ENCODE measurements around the gene JAK3. TPM values are rescaled to one million over a fixed set of nuclear protein-coding genes. Genes with fewer than 3 reads are reported as not detected.

Gene JAK3
- total RNA-seq, 4 donors from 2014 or later = 2.3 to 22.1 (median 8.5) TPM

- intact Hi-C loops (cut with DNase I; ENCODE audit: low total_unique reads) = no loop called here
Measured at GRCh38 chr19:17865364-17866311, 17.9 kb upstream of the JAK3 start.

GRCh38 chr19:17863520-17864182 is 15.9 kb upstream of the JAK3 start:
- Histone ChIP-seq H3K27ac (peak overlapping the region; percentile 57 to 74 (median 60)), H3K4me1 (peaks cover 9 to 58% (median 32%) of the 10 kb centered on the region in 4 donors), H3K36me3 (peaks cover 0 to 23% (median 10%) of the 10 kb centered on the region in 4 donors), H3K27me3 (no peaks in the 10 kb centered on the region), H3K4me3 (no peak overlapping the region), H3K9me3 (no peaks in the 10 kb centered on the region)
- 73% methylated on average over 8 of the region's 8 CpGs; no CpG with 5 or more reads in 1 of the 2 donors for WGBS, 2 donors (ENCODE audit: low coverage in 1 of 2)
- DNase-seq = no peak
- in situ Hi-C loops (cut with MboI; ENCODE audit: low pct_ligation_motif_present in 1 of 4, low pct_unique_long_range_greater_than_20kb in 1 of 4, low sequenced_read_pairs in 3 of 4) = loop anchor here in 2 of 4 donors (10.0 to 25.0 kb wide), 3 partner anchors 124 to 151 kb away; partner anchors contain the start of gene MAP1S (in 1 of the 2)
- TF ChIP-seq POLR2AphosphoS5 (IDR thresholded peaks at IDR 0.05) (no peak), CTCF (IDR thresholded peaks at IDR 0.05) (no peak), EP300 (IDR thresholded peaks at IDR 0.05; ENCODE audit: low read depth) (no peak), POLR2A (IDR thresholded peaks at IDR 0.05) (no peak)
- intact Hi-C loops (cut with DNase I; ENCODE audit: low total_unique reads) = no loop called here

More at GRCh38 chr19:17865364-17866311, 17.9 kb upstream of the JAK3 start:
- Histone ChIP-seq H3K27me3 (peaks cover 13% of the 10 kb centered on the region), H3K36me3 (peaks cover 0 to 23% (median 10%) of the 10 kb centered on the region in 4 donors), H3K4me1 (peaks cover 8 to 52% (median 28%) of the 10 kb centered on the region in 4 donors), H3K9me3 (no peaks in the 10 kb centered on the region), H3K4me3 (no peak overlapping the region), H3K27ac (peak overlapping the region; percentile 59 to 74 (median 67))
- TF ChIP-seq POLR2A (IDR thresholded peaks at IDR 0.05) (peak; percentile 40), CTCF (IDR thresholded peaks at IDR 0.05) (no peak), POLR2AphosphoS5 (IDR thresholded peaks at IDR 0.05) (peak; percentile 31 to 76 (median 49))
- WGBS, 2 donors (ENCODE audit: low coverage in 1 of 2) = 35 to 51% methylated on average over 4 to 13 of the region's 13 CpGs
- peak; percentile 81 for DNase-seq
- in situ Hi-C loops (cut with MboI; ENCODE audit: low pct_ligation_motif_present in 1 of 4, low pct_unique_long_range_greater_than_20kb in 1 of 4, low sequenced_read_pairs in 3 of 4) = loop anchor here in 3 of 4 donors (5.0 to 25.0 kb wide), 4 partner anchors 72 to 153 kb away; partner anchors contain the start of gene MAP1S (in 1 of the 3)

- 64 to 79% methylated on average over 7 to 19 of the region's 31 CpGs for WGBS, 2 donors (ENCODE audit: low coverage in 1 of 2)
Measured at GRCh38 chr19:17862711-17863519, 15.1 kb upstream of the JAK3 start.

More at GRCh38 chr19:17862711-17863519, 15.1 kb upstream of the JAK3 start:
- Histone ChIP-seq H3K9me3 (no peaks in the 10 kb centered on the region), H3K27me3 (no peaks in the 10 kb centered on the region), H3K36me3 (peaks cover 0 to 23% (median 10%) of the 10 kb centered on the region in 4 donors), H3K4me3 (no peak overlapping the region), H3K27ac (peak overlapping the region in 3 of 4 donors; percentile 57 to 74 (median 60)), H3K4me1 (peaks cover 9 to 58% (median 32%) of the 10 kb centered on the region in 4 donors)
- TF ChIP-seq POLR2A (IDR thresholded peaks at IDR 0.05) (no peak), POLR2AphosphoS5 (IDR thresholded peaks at IDR 0.05) (no peak), EP300 (IDR thresholded peaks at IDR 0.05; ENCODE audit: low read depth) (no peak), CTCF (IDR thresholded peaks at IDR 0.05) (no peak)
- in situ Hi-C loops (cut with MboI; ENCODE audit: low pct_ligation_motif_present in 1 of 4, low pct_unique_long_range_greater_than_20kb in 1 of 4, low sequenced_read_pairs in 3 of 4) (loop anchor here in 2 of 4 donors (10.0 to 25.0 kb wide), 3 partner anchors 124 to 151 kb away; partner anchors contain the start of gene MAP1S (in 1 of the 2)), intact Hi-C loops (cut with DNase I; ENCODE audit: low total_unique reads) (no loop called here)
- DNase-seq = no peak
